IPS DF 6.9 (cell line): Measurements from ENCODE around the gene S100A7.
"Not testable (repeated sequence)": the region's sequence is repeated elsewhere in the genome, so short reads cannot be mapped to it uniquely, and the experiment has no call there.

ENCODE experiments used
- DNase-seq: peaks from one replicate; pipeline ENCODE4 v3.0.0-alpha.2; 2013; ENCODE audit warnings: low read depth, low spot score
- H3K27ac ChIP-seq: one replicate; pipeline ENCODE4 v1.5.1; 2013; ENCODE audit warnings: low read length, control low read depth
- H3K27me3 ChIP-seq: 2 replicates; pipeline ENCODE4 v1.6.1; 2013; ENCODE audit warnings: mild to moderate bottlenecking, low read length; ENCODE audit not compliant: control insufficient read depth, insufficient read depth
- H3K36me3 ChIP-seq: 2 replicates; pipeline ENCODE4 v1.6.1; 2013; ENCODE audit warnings: low read length; ENCODE audit not compliant: control insufficient read depth, insufficient read depth
- H3K4me1 ChIP-seq: 2 replicates; pipeline ENCODE4 v1.6.1; 2013; ENCODE audit warnings: low read length; ENCODE audit not compliant: control insufficient read depth, insufficient read depth
- H3K4me3 ChIP-seq: 2 replicates; pipeline ENCODE4 v1.5.1; 2013; ENCODE audit warnings: mild to moderate bottlenecking, low read length
- H3K9me3 ChIP-seq: 2 replicates; pipeline ENCODE4 v1.6.1; 2013; ENCODE audit warnings: low read length, inconsistent platforms; ENCODE audit not compliant: control insufficient read depth, insufficient read depth
- WGBS: extraction: QIAGEN DNeasy Blood & Tissue Kit; methylation state at CpG from one replicate; pipeline ENCODE4 v1.1.7; 2013; ENCODE audit warnings: mixed read lengths, missing lambda C conversion rate; ENCODE audit not compliant: insufficient read length, insufficient coverage; 5-methylcytosine and 5-hydroxymethylcytosine counted together

S100A7 gene

DNA sequence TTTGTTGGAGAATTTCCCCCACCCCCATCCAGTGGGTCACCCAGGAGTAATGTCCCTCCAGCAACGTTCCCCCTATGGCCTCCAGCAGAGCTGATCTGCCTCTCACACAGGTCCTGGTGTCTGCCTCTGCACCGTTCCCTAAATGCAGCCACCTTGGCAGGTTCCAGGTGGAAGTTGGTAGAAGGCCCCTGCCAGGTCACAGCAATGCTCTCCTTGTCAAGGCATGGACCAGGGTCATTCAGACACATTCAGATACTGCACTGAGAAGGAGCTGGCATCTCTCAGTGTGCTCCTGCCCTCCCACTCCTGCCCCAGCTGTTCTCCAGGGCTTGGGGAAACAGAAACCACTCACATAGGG is 41.0 kb downstream of the S100A7 start:
- no CpG with 5 or more reads among the region's 2 CpGs for WGBS
- not testable (repeated sequence) for H3K9me3 ChIP-seq, H3K27ac ChIP-seq, H3K36me3 ChIP-seq, H3K27me3 ChIP-seq, DNase-seq, H3K4me3 ChIP-seq, H3K4me1 ChIP-seq

GRCh38 chr1:153418758-153419435 is 41.6 kb downstream of the S100A7 start:
- not testable (repeated sequence) for H3K4me3 ChIP-seq, H3K36me3 ChIP-seq, H3K4me1 ChIP-seq, H3K9me3 ChIP-seq, H3K27me3 ChIP-seq, DNase-seq, H3K27ac ChIP-seq
- no CpG with 5 or more reads among the region's 7 CpGs for WGBS

GRCh38 chr1:153417136-153417888 is 43.1 kb downstream of the S100A7 start:
- no CpG with 5 or more reads among the region's 12 CpGs for WGBS
- no peaks in the 10 kb centered on the region for H3K27me3 ChIP-seq
- no peak overlapping the region for H3K4me3 ChIP-seq
- no peak overlapping the region for H3K27ac ChIP-seq
- no peak for DNase-seq
- H3K9me3 ChIP-seq: no peaks in the 10 kb centered on the region
- no peaks in the 10 kb centered on the region for H3K4me1 ChIP-seq
- H3K36me3 ChIP-seq: no peaks in the 10 kb centered on the region

DNA sequence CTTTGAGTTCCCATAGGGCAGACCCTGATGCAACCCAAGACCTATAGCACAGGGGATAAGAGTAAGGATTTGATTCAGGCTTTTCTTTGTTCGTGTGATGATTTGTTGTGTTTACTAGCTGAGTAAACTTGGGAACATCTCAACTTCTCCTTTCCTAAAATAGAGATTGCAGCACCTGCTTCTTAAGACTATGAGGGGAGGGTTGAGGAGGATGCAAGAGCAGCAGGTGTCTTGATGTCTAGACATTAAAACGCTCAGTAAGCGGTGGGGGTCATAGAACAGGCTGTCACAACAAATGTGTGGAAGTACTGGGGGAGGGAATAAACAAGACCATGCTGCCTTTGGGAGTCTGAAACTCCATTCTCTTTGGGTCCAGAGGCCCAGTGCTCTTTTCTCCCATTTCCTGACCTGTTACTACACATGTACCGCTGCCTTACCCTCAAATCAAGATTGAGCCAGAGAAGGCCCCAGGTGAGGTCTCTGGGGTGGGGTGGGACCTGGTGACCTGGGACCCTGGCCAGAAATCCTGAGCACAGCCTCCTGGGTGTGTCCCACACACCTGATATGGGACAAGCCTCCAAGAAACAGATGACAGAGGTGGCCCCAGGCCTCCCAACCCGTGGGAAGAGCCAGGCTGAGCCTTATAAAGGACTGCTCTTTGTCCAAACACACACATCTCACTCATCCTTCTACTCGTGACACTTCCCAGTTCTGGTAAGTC is 44.4 kb downstream of the S100A7 start, which contains the start of gene S100A7A:
S100A7A (plus strand) TSS at position 671 of the 721 bp plus-strand sequence. CDS start 1,563 bp downstream, outside the sequence.
- no CpG with 5 or more reads among the region's 6 CpGs for WGBS
- Histone ChIP-seq H3K27ac (no peak within 1 kb of the TSS), H3K9me3 (no peaks in the 10 kb centered on the region), H3K27me3 (no peaks in the 10 kb centered on the region), H3K4me1 (no peaks in the 10 kb centered on the region), H3K36me3 (no peaks in the 10 kb centered on the region), H3K4me3 (no peak within 1 kb of the TSS)
- no peak for DNase-seq

GRCh38 chr1:153413961-153414360 is 46.5 kb downstream of the S100A7 start:
- not testable (repeated sequence) for H3K27ac ChIP-seq, DNase-seq, H3K36me3 ChIP-seq, H3K9me3 ChIP-seq, H3K4me3 ChIP-seq, H3K27me3 ChIP-seq, H3K4me1 ChIP-seq
